Measurements from ENCODE around the gene STX1B. TPM values are rescaled to one million over a fixed set of nuclear protein-coding genes. Genes with fewer than 3 reads are reported as not detected.
"Not testable (repeated sequence)": the region's sequence is repeated elsewhere in the genome, so short reads cannot be mapped to it uniquely, and the experiment has no call there.

Gene STX1B
- total and polyA plus RNA-seq, 4 donors, result 0.13 to 2.2 (median 0.89) TPM

GRCh38 chr16:30941600-30942425 is 68.6 kb downstream of the STX1B start:
- H3K27ac ChIP-seq (ENCODE audit: low read depth in 1 of 2, low read length in 2 of 2), result no peak overlapping the region
- DNase-seq (peak; percentile 88 to 89), ATAC-seq (ENCODE audit: low FRiP score) (peak; percentile 89)
- 20 to 23% methylated on average over 15 of the region's 15 CpGs for WGBS, 2 donors
- H3K36me3 ChIP-seq (ENCODE audit: control insufficient read depth in 1 of 2, insufficient read depth in 2 of 2, low read length in 1 of 2), result peaks cover 0 to 2% of the 10 kb centered on the region in 2 donors
- no peaks in the 10 kb centered on the region for H3K27me3 ChIP-seq (ENCODE audit: control insufficient read depth in 1 of 2, insufficient read depth in 2 of 2, low read length in 1 of 2)
- no peaks in the 10 kb centered on the region for H3K4me1 ChIP-seq (ENCODE audit: control insufficient read depth in 1 of 2, insufficient read depth in 2 of 2, low read length in 2 of 2)
- intact Hi-C loops (cut with DNase I), result no loop called here
- H3K4me3 ChIP-seq (ENCODE audit: low read length in 2 of 2), result no peak overlapping the region
- H3K9me3 ChIP-seq (ENCODE audit: control insufficient read depth, low read length), result no peaks in the 10 kb centered on the region

- intact Hi-C loops (cut with DNase I); H3K4me1 ChIP-seq (ENCODE audit: control insufficient read depth in 1 of 2, insufficient read depth in 2 of 2, low read length in 2 of 2); ATAC-seq (ENCODE audit: low FRiP score); H3K27me3 ChIP-seq (ENCODE audit: control insufficient read depth in 1 of 2, insufficient read depth in 2 of 2, low read length in 1 of 2); H3K27ac ChIP-seq (ENCODE audit: low read depth in 1 of 2, low read length in 2 of 2); H3K36me3 ChIP-seq (ENCODE audit: control insufficient read depth in 1 of 2, insufficient read depth in 2 of 2, low read length in 1 of 2); H3K9me3 ChIP-seq (ENCODE audit: control insufficient read depth, low read length); H3K4me3 ChIP-seq (ENCODE audit: low read length in 2 of 2); DNase-seq: not testable (repeated sequence)
- WGBS, 2 donors, result 94 to 96% methylated on average over 8 of the region's 8 CpGs
Measured at GRCh38 chr16:30939571-30939970, 70.9 kb downstream of the STX1B start.

Other genes starting within 250 kb of the STX1B start
- 1 to 10 TPM in 1 of 2 donors, under 1 TPM in 1; 0.52 to 2.7 TPM for gene CFAP119, start 248.6 kb downstream of the STX1B start, total RNA-seq
- gene CFAP119, start 248.6 kb downstream of the STX1B start, polyA plus RNA-seq, result 1 to 10 TPM in 1 of 2 donors, under 1 TPM in 1; 0.88 to 9.8 TPM
- gene RNF40, start 248.3 kb downstream of the STX1B start, total RNA-seq, result 10 to 100 TPM; 73.9 to 90.2 TPM
- 10 to 100 TPM; 22.7 to 59.5 TPM for gene RNF40, start 248.3 kb downstream of the STX1B start, polyA plus RNA-seq
- 10 to 100 TPM; 11.8 to 13.4 TPM for gene ZNF629, start 223.4 kb downstream of the STX1B start, total RNA-seq
- gene ZNF629, start 223.4 kb downstream of the STX1B start, polyA plus RNA-seq, result 1 to 10 TPM; 2.1 to 6.7 TPM
- gene BCL7C, start 116.6 kb downstream of the STX1B start, total RNA-seq, result 10 to 100 TPM; 30.2 to 33.9 TPM
- gene BCL7C, start 116.6 kb downstream of the STX1B start, polyA plus RNA-seq, result 10 to 100 TPM; 54.8 to 60.7 TPM
- gene CTF1, start 114.0 kb downstream of the STX1B start, total RNA-seq, result 1 to 10 TPM; 6.2 to 7.2 TPM
- 1 to 10 TPM; 6.4 to 7.9 TPM for gene CTF1, start 114.0 kb downstream of the STX1B start, polyA plus RNA-seq
- 10 to 100 TPM; 14.7 to 22.7 TPM for gene FBXL19, start 87.1 kb downstream of the STX1B start, total RNA-seq
- 10 to 100 TPM in 1 of 2 donors, 1 to 10 TPM in 1; 4.3 to 11.6 TPM for gene FBXL19, start 87.1 kb downstream of the STX1B start, polyA plus RNA-seq
- gene ORAI3, start 61.6 kb downstream of the STX1B start, total RNA-seq, result 10 to 100 TPM; 11.8 to 21.7 TPM
- 10 to 100 TPM in 1 of 2 donors, 1 to 10 TPM in 1; 9.1 to 20.8 TPM for gene ORAI3, start 61.6 kb downstream of the STX1B start, polyA plus RNA-seq
- gene SETD1A, start 52.9 kb downstream of the STX1B start, total RNA-seq, result 10 to 100 TPM; 16.4 to 19.7 TPM
- 1 to 10 TPM; 4.4 to 9.7 TPM for gene SETD1A, start 52.9 kb downstream of the STX1B start, polyA plus RNA-seq
- gene HSD3B7, start 25.4 kb downstream of the STX1B start, total RNA-seq, result 10 to 100 TPM; 13.6 to 31.3 TPM
- gene HSD3B7, start 25.4 kb downstream of the STX1B start, polyA plus RNA-seq, result 10 to 100 TPM in 1 of 2 donors, 1 to 10 TPM in 1; 8.6 to 10.4 TPM
- 10 to 100 TPM; 73.5 to 88.6 TPM for gene STX4, start 22.9 kb upstream of the STX1B start, total RNA-seq
- gene STX4, start 22.9 kb upstream of the STX1B start, polyA plus RNA-seq, result 100 to 1,000 TPM in 1 of 2 donors, 10 to 100 TPM in 1; 52.8 to 121 TPM
- 10 to 100 TPM in 1 of 2 donors, 1 to 10 TPM in 1; 7.4 to 10.3 TPM for gene ZNF668, start 63.6 kb upstream of the STX1B start, total RNA-seq
- 1 to 10 TPM; 6.0 to 6.6 TPM for gene ZNF668, start 63.6 kb upstream of the STX1B start, polyA plus RNA-seq
- gene ZNF646, start 63.8 kb upstream of the STX1B start, total RNA-seq, result 10 to 100 TPM; 12.6 to 15.0 TPM
- gene ZNF646, start 63.8 kb upstream of the STX1B start, polyA plus RNA-seq, result 1 to 10 TPM; 1.6 to 4.7 TPM
- 1 to 10 TPM; 2.4 to 6.0 TPM for gene PRSS53, start 78.3 kb upstream of the STX1B start, total RNA-seq
- 10 to 100 TPM in 1 of 2 donors, 1 to 10 TPM in 1; 3.6 to 12.9 TPM for gene PRSS53, start 78.3 kb upstream of the STX1B start, polyA plus RNA-seq
- gene VKORC1, start 84.2 kb upstream of the STX1B start, total RNA-seq, result 100 to 1,000 TPM in 1 of 2 donors, 10 to 100 TPM in 1; 75.7 to 109 TPM
- 100 to 1,000 TPM; 143 to 206 TPM for gene VKORC1, start 84.2 kb upstream of the STX1B start, polyA plus RNA-seq
- 10 to 100 TPM; 28.6 to 37.2 TPM for gene BCKDK, start 97.7 kb upstream of the STX1B start, total RNA-seq
- 10 to 100 TPM; 16.7 to 32.0 TPM for gene BCKDK, start 97.7 kb upstream of the STX1B start, polyA plus RNA-seq
- 10 to 100 TPM; 51.6 to 61.1 TPM for gene KAT8, start 107.0 kb upstream of the STX1B start, total RNA-seq
- gene KAT8, start 107.0 kb upstream of the STX1B start, polyA plus RNA-seq, result 10 to 100 TPM; 24.3 to 65.7 TPM
- gene PRSS8, start 125.1 kb upstream of the STX1B start, total RNA-seq, result not detected
- 10 to 100 TPM in 1 of 2 donors, under 1 TPM in 1; 0.77 to 11.9 TPM for gene PRSS8, start 125.1 kb upstream of the STX1B start, polyA plus RNA-seq
- gene PRSS36, start 139.4 kb upstream of the STX1B start, total RNA-seq, result 1 to 10 TPM; 3.5 to 8.8 TPM
- gene PRSS36, start 139.4 kb upstream of the STX1B start, polyA plus RNA-seq, result 1 to 10 TPM; 4.2 to 5.1 TPM
- gene FUS, start 169.5 kb upstream of the STX1B start, total RNA-seq, result 100 to 1,000 TPM; 243 to 254 TPM
- gene FUS, start 169.5 kb upstream of the STX1B start, polyA plus RNA-seq, result 100 to 1,000 TPM in 1 of 2 donors, 10 to 100 TPM in 1; 95.7 to 329 TPM
- gene PYCARD, start 192.1 kb upstream of the STX1B start, total RNA-seq, result 10 to 100 TPM; 13.3 to 23.9 TPM
- 10 to 100 TPM; 14.7 to 52.7 TPM for gene PYCARD, start 192.1 kb upstream of the STX1B start, polyA plus RNA-seq
- gene TRIM72, start 203.5 kb upstream of the STX1B start, total RNA-seq, result under 1 TPM in 1 of 2 donors, not detected in 1; 0.24 TPM
- under 1 TPM in 1 of 2 donors, not detected in 1; 0.05 TPM for gene TRIM72, start 203.5 kb upstream of the STX1B start, polyA plus RNA-seq
- gene PYDC1, start 206.5 kb upstream of the STX1B start, total RNA-seq, result not detected
- not detected for gene PYDC1, start 206.5 kb upstream of the STX1B start, polyA plus RNA-seq
- 10 to 100 TPM; 15.7 to 40.1 TPM for gene ITGAM, start 249.3 kb upstream of the STX1B start, total RNA-seq
- 1 to 10 TPM in 1 of 2 donors, under 1 TPM in 1; 0.74 to 6.9 TPM for gene ITGAM, start 249.3 kb upstream of the STX1B start, polyA plus RNA-seq

Data from aorta (tissue), 5 donors.